GM10266 (cell line): ENCODE results near the gene KBTBD12.

Experiments used
- DNase-seq: peaks from one replicate; pipeline ENCODE4 v3.0.0; 2012; ENCODE audit errors: extremely low spot score
- TF ChIP-seq, protein P1 (sequence below): IDR thresholded peaks from 2 replicates; pipeline ENCODE4 v1.5.1; 2012; ENCODE audit warnings: mild to moderate bottlenecking, low read depth; ENCODE audit not compliant: control insufficient read depth, insufficient read depth; ENCODE audit errors: missing control alignments

Gene KBTBD12

DNA sequence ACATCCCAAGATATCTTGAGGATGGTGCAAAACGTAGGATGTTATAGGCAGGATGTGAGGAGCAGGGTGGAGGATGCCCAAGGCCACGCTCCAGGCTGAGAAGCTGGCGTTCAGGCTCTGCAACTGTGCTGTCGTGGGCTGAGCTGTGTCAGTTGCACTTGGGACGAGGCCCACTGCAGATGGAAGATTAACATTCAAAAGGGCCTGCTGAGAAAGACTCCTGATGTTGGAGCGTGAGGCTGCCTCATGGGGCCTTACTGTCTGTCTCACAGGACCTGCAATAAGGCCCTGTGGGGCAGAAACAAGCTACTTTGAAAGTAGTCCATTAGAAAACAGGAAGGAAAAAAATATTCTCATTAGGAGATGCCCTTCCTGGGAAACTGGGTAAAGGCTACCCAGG lies 76.6 kb downstream of the KBTBD12 start:
- TF ChIP-seq, protein P1, sequence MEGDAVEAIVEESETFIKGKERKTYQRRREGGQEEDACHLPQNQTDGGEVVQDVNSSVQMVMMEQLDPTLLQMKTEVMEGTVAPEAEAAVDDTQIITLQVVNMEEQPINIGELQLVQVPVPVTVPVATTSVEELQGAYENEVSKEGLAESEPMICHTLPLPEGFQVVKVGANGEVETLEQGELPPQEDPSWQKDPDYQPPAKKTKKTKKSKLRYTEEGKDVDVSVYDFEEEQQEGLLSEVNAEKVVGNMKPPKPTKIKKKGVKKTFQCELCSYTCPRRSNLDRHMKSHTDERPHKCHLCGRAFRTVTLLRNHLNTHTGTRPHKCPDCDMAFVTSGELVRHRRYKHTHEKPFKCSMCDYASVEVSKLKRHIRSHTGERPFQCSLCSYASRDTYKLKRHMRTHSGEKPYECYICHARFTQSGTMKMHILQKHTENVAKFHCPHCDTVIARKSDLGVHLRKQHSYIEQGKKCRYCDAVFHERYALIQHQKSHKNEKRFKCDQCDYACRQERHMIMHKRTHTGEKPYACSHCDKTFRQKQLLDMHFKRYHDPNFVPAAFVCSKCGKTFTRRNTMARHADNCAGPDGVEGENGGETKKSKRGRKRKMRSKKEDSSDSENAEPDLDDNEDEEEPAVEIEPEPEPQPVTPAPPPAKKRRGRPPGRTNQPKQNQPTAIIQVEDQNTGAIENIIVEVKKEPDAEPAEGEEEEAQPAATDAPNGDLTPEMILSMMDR, result no peak
- no peak for DNase-seq

DNA sequence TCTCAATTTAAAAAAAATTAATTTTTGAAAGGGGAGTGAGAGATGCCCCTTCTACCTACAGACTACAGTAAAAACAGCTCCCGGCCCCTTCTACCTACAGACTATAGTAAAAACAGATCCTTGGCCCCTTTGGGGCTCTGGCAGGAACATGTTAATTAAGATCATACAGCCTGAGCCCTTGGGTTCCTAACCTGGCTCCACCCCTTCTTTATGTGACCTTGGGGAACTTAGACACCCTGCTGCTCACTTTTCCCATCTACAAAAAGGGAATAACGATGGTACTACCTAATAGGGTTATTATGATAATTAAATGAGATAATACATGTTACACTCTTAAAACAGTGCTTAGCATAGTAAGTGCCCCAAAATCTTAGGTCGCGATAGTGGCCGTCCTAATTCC lies 77.1 kb downstream of the KBTBD12 start:
- no peak for DNase-seq
- TF ChIP-seq, protein P1, result no peak

DNA sequence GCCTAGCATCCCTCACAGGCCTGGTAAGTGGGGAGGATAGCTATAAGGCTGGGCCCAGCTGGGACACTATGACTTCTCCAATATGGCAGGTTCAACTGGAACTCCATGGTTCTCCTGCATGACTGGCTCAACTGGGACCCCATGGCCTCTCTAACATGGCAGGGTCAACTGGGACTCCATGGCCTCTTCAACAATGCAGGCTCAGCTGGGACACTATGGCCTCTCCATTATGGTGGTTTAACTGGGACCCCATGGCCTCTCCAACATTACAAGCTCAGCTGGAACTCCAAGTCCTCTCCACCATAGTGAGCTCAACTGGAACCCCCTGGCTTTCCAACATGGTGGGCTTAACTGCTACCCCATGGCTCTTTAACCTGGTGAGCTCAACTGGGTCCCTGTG lies 79.0 kb downstream of the KBTBD12 start:
- TF ChIP-seq, protein P1, result no peak

DNA sequence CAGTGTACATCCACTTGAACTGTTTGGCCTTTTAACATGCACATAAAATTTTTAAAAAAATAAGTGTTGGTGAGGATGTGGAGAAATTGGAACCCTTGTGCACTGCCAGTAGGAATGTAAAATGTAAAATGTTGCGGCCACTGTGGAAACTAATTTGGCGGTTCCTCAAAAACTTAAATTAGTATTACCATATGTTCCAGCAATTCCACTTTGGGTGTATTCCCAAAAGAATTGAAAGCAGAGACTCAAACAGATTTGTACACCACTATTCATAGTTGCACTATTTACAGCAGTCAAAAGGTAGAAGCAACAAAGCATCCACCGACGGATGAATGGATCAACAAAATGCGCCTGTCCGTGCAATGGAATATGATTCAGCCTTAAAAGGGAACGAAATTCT lies 82.0 kb downstream of the KBTBD12 start:
- TF ChIP-seq, protein P1, result no peak

More for the DNA sequence above, 79.0 kb downstream of the KBTBD12 start:
- no peak for DNase-seq

DNA sequence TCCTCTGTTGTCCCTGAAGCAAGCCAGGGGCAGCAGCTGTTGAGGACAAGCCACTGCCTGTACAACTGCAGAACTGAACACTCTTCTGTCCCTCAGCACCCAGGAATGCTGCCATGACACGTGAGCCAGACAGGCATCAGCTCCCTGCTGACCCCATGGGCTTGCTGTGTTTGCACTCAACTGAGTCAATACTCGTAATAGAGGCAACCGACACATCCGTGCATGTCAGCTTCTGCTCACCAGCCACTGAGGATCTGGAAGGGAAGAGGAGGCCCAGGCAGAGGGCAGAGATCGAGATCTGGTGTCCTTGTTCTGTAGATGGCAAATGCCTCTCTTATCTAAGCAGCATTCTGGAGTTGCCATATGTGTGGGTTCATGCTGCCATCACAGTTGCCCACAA lies 82.9 kb downstream of the KBTBD12 start:
- DNase-seq, result no peak
- TF ChIP-seq, protein P1, result no peak

More for the DNA sequence above, 82.0 kb downstream of the KBTBD12 start:
- DNase-seq, result no peak

DNA sequence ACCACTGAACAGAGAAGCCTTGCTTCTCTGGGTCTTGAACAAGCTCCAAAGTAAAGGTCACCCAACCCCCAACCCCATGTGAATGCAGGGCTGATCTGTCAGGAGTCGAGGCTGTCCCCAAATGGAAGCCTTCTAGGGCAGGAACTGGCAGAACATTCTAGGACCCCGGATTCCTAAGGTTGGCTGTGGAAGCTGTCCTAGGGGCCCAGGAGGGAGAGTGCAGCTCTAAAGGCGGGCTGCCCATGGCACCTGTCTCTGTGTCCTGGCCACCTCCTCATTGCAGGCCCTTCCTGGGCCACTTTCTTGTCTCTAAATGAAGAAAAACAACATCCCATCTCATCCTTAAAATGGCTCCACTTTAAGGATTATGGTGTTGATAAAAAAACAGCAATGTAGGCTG lies 83.6 kb downstream of the KBTBD12 start:
- no peak for DNase-seq
- TF ChIP-seq, protein P1, result no peak

DNA sequence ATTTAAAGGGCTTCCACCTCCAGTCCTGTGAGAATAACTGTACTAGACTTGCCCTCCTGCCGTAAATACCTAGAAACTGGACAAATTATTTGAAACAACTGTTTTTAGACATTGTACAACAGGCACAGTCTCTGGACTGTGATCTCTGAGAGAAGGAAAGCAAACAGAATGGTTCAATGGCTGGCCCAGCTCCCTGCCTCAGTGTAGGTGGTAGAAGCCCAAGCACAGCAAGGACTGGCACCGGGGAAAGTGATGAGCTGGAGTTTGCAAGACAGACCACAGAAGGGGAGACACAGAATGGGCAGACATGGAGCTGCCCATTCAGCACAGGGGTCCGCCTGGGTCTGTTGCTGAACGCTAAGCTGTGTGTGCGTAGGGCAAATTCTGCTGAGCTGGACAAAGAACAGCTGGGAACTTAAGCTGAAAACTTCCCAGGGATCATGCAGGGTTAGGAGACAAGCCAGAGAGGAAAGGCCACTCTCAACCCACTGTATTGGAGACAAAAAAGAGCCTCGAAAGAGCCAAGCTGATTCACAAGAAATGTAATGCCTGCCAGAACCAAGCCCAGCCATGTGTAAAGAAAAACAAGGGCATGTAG lies 84.6 kb downstream of the KBTBD12 start:
- TF ChIP-seq, protein P1, result no peak
- no peak for DNase-seq
